K562 (cell line): ENCODE results near the gene OPA1. TPM values are rescaled to one million over a fixed set of nuclear protein-coding genes. Genes with fewer than 3 reads are reported as not detected.

ENCODE experiments used
- CHD1 ChIP-seq: fragments of 200-600 bp; sonication (generic); IDR thresholded peaks from one replicate; pipeline ENCODE4 v1.6.1; 2012; ENCODE audit warnings: mild to moderate bottlenecking, moderate library complexity, low read length, inconsistent platforms
- CHD4 ChIP-seq: fragments of 200-600 bp; sonication (generic); IDR thresholded peaks from 3 replicates; pipeline ENCODE4 v1.6.1; 2012; ENCODE audit warnings: low read depth, mild to moderate bottlenecking, mixed read lengths, low read length, inconsistent platforms; ENCODE audit not compliant: insufficient read depth, insufficient replicate concordance, poor library complexity, severe bottlenecking
- DACH1 ChIP-seq: fragments of 450-650 bp; IDR thresholded peaks from 2 replicates; pipeline ENCODE4 v1.6.1; 2018; ENCODE audit not compliant: partially characterized antibody
- HLTF ChIP-seq: fragments of 450-650 bp; IDR thresholded peaks from 2 replicates; pipeline ENCODE4 v1.6.1; 2016
- ILK ChIP-seq: fragments of 450-650 bp; IDR thresholded peaks from 2 replicates; pipeline ENCODE4 v1.6.1; 2016; ENCODE audit warnings: missing genetic modification characterization, low read depth, mild to moderate bottlenecking, missing compliant biosample characterization, moderate library complexity, borderline replicate concordance
- IRF2 ChIP-seq: sonication (generic); formaldehyde crosslinking; IDR thresholded peaks from 2 replicates; pipeline ENCODE4 v1.8.1; 2022; ENCODE audit warnings: mild to moderate bottlenecking, missing genetic modification reagents
- KLF1 ChIP-seq: fragments of 450-650 bp; IDR thresholded peaks from 2 replicates; pipeline ENCODE4 v1.6.1; 2016; ENCODE audit warnings: missing genetic modification characterization, missing compliant biosample characterization
- MAX ChIP-seq: sonication (generic); formaldehyde crosslinking; IDR thresholded peaks from 2 replicates; pipeline ENCODE4 v1.9.0; 2022; ENCODE audit warnings: mild to moderate bottlenecking, missing genetic modification reagents
- MYBL2 ChIP-seq, 2 experiments: fragments of 450-650 bp in 1 of 2; sonication (generic) in 1 of 2; formaldehyde crosslinking in 1 of 2; IDR thresholded peaks; 2 replicates each; pipeline versions ENCODE4 v1.6.1 to v1.8.1; 2017 to 2022; ENCODE audit warnings: borderline replicate concordance in 1 of 2, inconsistent platforms in 1 of 2, low read depth in 1 of 2, mild to moderate bottlenecking in 1 of 2, missing genetic modification reagents in 1 of 2, moderate library complexity in 1 of 2
- PHB2 ChIP-seq: fragments of 450-650 bp; IDR thresholded peaks from 2 replicates; pipeline ENCODE4 v1.6.1; 2017; ENCODE audit warnings: low read depth
- RFX7 ChIP-seq: fragments of 250-450 bp; sonication (Bioruptor Pico); IDR thresholded peaks from 2 replicates; pipeline ENCODE4 v1.5.1; 2021; ENCODE audit warnings: mild to moderate bottlenecking
- SREBF1 ChIP-seq: fragments of 150-350 bp; IDR thresholded peaks from 2 replicates; pipeline ENCODE4 v1.6.1; 2014; ENCODE audit warnings: antibody characterized with exemption, low read depth, low read length, borderline replicate concordance
- TSC22D4 ChIP-seq: fragments of 450-650 bp; IDR thresholded peaks from 2 replicates; pipeline ENCODE4 v1.6.1; 2016; ENCODE audit warnings: missing genetic modification characterization, missing biosample characterization, control low read depth
- ZBED1 ChIP-seq: IDR thresholded peaks from 2 replicates; pipeline ENCODE4 v1.6.1; 2014
- ZNF277 ChIP-seq: fragments of 250-450 bp; sonication (Bioruptor Pico); IDR thresholded peaks from 2 replicates; pipeline ENCODE4 v1.8.0; 2022; ENCODE audit warnings: inconsistent platforms, mild to moderate bottlenecking, moderate library complexity, borderline replicate concordance
- polyA plus RNA-seq, 8 experiments: library from polyadenylated mRNA; depleted of rRNA in 4 of 8; stranded (reverse) in 5 of 8; unstranded in 3 of 8; fragments of >200 nt; fragmentation: Nextera tagmentation in 2 of 8; fragmentation: Illumina TruSeq in 1 of 8; extraction: Ambion mirVana in 2 of 8; extraction: Trizol in 1 of 8; gene quantifications; 2 replicates each; pipeline versions ENCODE4 v1.2.1 to v1.2.3, GENCODE V29; 2011 to 2014; ENCODE audit warnings: inconsistent platforms in 1 of 8, missing spikeins in 1 of 8
- total RNA-seq, 7 experiments: library from RNA; depleted of rRNA in 6 of 7; stranded (reverse); fragments of >200 nt in 6 of 7; fragmentation: Illumina TruSeq in 2 of 7; extraction: Trizol in 2 of 7; gene quantifications; 2 replicates each; pipeline versions ENCODE4 v1.2.1 to v1.2.3, GENCODE V29; 2011 to 2021; ENCODE audit warnings: low replicate concordance in 1 of 7
- TF ChIP-seq, protein P1 (sequence below): fragments of 150-350 bp; IDR thresholded peaks from 2 replicates; pipeline ENCODE4 v1.6.1; 2014; ENCODE audit warnings: low read depth, mild to moderate bottlenecking, low read length, borderline replicate concordance
- TF ChIP-seq, protein P2 (sequence below): IDR thresholded peaks from 2 replicates; pipeline ENCODE4 v1.6.1; 2012; ENCODE audit warnings: low read depth, low read length, improper control_type of control experiment, borderline replicate concordance
- TF ChIP-seq, protein P3 (sequence below): sonication (generic); formaldehyde crosslinking; IDR thresholded peaks from 2 replicates; pipeline ENCODE4 v1.8.1; 2022; ENCODE audit warnings: missing genetic modification reagents

Gene OPA1
- total and polyA plus RNA-seq, 9 of the 15 experiments (the other 6 are each of a cell fraction or from before 2014, with no cell fraction given) = 19.7 to 127 (median 94.7) TPM

- TF ChIP-seq CHD1 = no peak
- TF ChIP-seq ZNF277 (CRISPR knock-in tag) = no peak
- no peak for TF ChIP-seq RFX7 (CRISPR knock-in tag)
- TF ChIP-seq PHB2 = no peak
- no peak for TF ChIP-seq TSC22D4
- no peak for TF ChIP-seq HLTF
- TF ChIP-seq, protein P1, sequence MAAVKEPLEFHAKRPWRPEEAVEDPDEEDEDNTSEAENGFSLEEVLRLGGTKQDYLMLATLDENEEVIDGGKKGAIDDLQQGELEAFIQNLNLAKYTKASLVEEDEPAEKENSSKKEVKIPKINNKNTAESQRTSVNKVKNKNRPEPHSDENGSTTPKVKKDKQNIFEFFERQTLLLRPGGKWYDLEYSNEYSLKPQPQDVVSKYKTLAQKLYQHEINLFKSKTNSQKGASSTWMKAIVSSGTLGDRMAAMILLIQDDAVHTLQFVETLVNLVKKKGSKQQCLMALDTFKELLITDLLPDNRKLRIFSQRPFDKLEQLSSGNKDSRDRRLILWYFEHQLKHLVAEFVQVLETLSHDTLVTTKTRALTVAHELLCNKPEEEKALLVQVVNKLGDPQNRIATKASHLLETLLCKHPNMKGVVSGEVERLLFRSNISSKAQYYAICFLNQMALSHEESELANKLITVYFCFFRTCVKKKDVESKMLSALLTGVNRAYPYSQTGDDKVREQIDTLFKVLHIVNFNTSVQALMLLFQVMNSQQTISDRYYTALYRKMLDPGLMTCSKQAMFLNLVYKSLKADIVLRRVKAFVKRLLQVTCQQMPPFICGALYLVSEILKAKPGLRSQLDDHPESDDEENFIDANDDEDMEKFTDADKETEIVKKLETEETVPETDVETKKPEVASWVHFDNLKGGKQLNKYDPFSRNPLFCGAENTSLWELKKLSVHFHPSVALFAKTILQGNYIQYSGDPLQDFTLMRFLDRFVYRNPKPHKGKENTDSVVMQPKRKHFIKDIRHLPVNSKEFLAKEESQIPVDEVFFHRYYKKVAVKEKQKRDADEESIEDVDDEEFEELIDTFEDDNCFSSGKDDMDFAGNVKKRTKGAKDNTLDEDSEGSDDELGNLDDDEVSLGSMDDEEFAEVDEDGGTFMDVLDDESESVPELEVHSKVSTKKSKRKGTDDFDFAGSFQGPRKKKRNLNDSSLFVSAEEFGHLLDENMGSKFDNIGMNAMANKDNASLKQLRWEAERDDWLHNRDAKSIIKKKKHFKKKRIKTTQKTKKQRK = no peak
- TF ChIP-seq IRF2 = no peak
- TF ChIP-seq DACH1 = no peak
- no peak for TF ChIP-seq CHD4
- peak; percentile 70; the same call in 1 of the 2 replicates for TF ChIP-seq ILK (tag)
- TF ChIP-seq, protein P2, sequence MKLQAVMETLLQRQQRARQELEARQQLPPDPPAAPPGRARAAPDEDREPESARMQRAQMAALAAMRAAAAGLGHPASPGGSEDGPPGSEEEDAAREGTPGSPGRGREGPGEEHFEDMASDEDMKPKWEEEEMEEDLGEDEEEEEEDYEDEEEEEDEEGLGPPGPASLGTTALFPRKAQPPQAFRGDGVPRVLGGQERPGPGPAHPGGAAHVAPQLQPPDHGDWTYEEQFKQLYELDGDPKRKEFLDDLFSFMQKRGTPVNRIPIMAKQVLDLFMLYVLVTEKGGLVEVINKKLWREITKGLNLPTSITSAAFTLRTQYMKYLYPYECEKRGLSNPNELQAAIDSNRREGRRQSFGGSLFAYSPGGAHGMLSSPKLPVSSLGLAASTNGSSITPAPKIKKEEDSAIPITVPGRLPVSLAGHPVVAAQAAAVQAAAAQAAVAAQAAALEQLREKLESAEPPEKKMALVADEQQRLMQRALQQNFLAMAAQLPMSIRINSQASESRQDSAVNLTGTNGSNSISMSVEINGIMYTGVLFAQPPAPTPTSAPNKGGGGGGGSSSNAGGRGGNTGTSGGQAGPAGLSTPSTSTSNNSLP = no peak
- TF ChIP-seq MYBL2 (IDR thresholded peaks at IDR 0.05; ENCODE audit: low read depth) = no peak
- TF ChIP-seq MYBL2 (CRISPR knock-in tag; IDR thresholded peaks at IDR 0.05; ENCODE audit: borderline replicate concordance) = no peak
- TF ChIP-seq, protein P3, sequence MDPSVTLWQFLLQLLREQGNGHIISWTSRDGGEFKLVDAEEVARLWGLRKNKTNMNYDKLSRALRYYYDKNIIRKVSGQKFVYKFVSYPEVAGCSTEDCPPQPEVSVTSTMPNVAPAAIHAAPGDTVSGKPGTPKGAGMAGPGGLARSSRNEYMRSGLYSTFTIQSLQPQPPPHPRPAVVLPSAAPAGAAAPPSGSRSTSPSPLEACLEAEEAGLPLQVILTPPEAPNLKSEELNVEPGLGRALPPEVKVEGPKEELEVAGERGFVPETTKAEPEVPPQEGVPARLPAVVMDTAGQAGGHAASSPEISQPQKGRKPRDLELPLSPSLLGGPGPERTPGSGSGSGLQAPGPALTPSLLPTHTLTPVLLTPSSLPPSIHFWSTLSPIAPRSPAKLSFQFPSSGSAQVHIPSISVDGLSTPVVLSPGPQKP (CRISPR knock-in tag) = no peak
- no peak for TF ChIP-seq KLF1
- TF ChIP-seq MAX (CRISPR knock-in tag) = no peak
- TF ChIP-seq ZBED1 = no peak
- no peak for TF ChIP-seq SREBF1
Measured at GRCh38 chr3:193590088-193590856, 2.7 kb upstream of the OPA1 start (continued).
